Ishikawa (cell line): ENCODE results near the gene NUDT14.

Experiments used
- CEBPB ChIP-seq: IDR thresholded peaks from 2 replicates; pipeline ENCODE4 v1.6.1; 2012
- EGR1 ChIP-seq: IDR thresholded peaks from 2 replicates; pipeline ENCODE4 v1.6.1; 2012
- EP300 ChIP-seq: IDR thresholded peaks from 2 replicates; pipeline ENCODE4 v1.6.1; 2012; ENCODE audit warnings: borderline replicate concordance
- FOXM1 ChIP-seq: IDR thresholded peaks from 2 replicates; pipeline ENCODE4 v1.6.1; 2012; ENCODE audit warnings: low read depth, borderline replicate concordance
- RAD21 ChIP-seq: IDR thresholded peaks from 2 replicates; pipeline ENCODE4 v1.6.1; 2012; ENCODE audit warnings: low read depth
- TAF1 ChIP-seq: IDR thresholded peaks from 2 replicates; pipeline ENCODE4 v1.6.1; 2012; ENCODE audit warnings: low read depth, mild to moderate bottlenecking
- TCF12 ChIP-seq: IDR thresholded peaks from 2 replicates; pipeline ENCODE4 v1.6.1; 2012; ENCODE audit warnings: low read depth
- TEAD4 ChIP-seq: IDR thresholded peaks from 2 replicates; pipeline ENCODE4 v1.6.1; 2012
- YY1 ChIP-seq: IDR thresholded peaks from 2 replicates; pipeline ENCODE4 v1.6.1; 2012; ENCODE audit warnings: low read depth
- TF ChIP-seq, protein P1 (sequence below): IDR thresholded peaks from 2 replicates; pipeline ENCODE4 v1.6.1; 2012; ENCODE audit warnings: low read depth, mild to moderate bottlenecking
- TF ChIP-seq, protein P2 (sequence below): IDR thresholded peaks from 2 replicates; pipeline ENCODE4 v1.6.1; 2012

DNA sequence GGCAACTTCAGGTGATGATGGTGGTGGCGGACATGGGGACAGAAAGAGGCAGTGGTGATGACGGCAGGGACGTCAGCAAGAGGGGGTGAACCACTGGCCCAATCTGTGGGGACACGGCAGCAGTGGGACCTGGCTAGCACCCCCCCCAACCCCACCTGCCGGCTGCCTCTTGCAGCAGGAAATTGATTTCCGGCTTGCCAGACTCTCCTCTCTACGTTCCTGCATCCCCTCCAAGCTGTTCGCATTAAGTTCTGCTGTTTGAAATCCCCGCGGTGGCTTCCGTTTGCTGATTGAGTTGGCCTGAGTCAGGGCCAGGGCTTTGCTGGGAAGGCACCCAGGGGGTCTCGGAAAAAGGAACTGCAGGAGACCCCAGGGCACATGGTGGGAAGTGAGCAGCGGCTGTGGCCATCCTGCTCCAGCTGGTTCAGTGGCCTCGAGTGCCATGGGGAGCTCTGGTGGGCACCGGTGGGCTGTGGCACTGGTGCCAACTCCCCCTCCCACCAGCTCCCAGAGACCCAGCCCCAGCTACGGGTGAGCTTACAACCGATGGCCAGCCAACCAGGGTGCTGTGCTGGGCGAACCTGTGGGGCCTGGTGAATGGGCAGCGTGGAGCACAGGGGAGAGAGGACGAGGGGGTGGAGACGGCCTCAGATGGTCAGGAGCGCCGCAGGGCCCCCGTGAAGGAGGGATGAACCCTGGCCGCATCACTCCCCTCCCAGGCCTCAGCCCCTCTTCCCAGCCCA lies 14.6 kb upstream of the NUDT14 start:
- TF ChIP-seq EGR1 = no peak
- TF ChIP-seq FOXM1 = no peak
- TF ChIP-seq RAD21 = no peak
- no peak for TF ChIP-seq EP300
- TF ChIP-seq, protein P1, sequence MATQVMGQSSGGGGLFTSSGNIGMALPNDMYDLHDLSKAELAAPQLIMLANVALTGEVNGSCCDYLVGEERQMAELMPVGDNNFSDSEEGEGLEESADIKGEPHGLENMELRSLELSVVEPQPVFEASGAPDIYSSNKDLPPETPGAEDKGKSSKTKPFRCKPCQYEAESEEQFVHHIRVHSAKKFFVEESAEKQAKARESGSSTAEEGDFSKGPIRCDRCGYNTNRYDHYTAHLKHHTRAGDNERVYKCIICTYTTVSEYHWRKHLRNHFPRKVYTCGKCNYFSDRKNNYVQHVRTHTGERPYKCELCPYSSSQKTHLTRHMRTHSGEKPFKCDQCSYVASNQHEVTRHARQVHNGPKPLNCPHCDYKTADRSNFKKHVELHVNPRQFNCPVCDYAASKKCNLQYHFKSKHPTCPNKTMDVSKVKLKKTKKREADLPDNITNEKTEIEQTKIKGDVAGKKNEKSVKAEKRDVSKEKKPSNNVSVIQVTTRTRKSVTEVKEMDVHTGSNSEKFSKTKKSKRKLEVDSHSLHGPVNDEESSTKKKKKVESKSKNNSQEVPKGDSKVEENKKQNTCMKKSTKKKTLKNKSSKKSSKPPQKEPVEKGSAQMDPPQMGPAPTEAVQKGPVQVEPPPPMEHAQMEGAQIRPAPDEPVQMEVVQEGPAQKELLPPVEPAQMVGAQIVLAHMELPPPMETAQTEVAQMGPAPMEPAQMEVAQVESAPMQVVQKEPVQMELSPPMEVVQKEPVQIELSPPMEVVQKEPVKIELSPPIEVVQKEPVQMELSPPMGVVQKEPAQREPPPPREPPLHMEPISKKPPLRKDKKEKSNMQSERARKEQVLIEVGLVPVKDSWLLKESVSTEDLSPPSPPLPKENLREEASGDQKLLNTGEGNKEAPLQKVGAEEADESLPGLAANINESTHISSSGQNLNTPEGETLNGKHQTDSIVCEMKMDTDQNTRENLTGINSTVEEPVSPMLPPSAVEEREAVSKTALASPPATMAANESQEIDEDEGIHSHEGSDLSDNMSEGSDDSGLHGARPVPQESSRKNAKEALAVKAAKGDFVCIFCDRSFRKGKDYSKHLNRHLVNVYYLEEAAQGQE = no peak
- TF ChIP-seq TAF1 = no peak
- TF ChIP-seq CEBPB = no peak
- TF ChIP-seq TEAD4 = no peak
- TF ChIP-seq, protein P2, sequence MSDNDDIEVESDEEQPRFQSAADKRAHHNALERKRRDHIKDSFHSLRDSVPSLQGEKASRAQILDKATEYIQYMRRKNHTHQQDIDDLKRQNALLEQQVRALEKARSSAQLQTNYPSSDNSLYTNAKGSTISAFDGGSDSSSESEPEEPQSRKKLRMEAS = no peak
- TF ChIP-seq YY1 = no peak
- no peak for TF ChIP-seq TCF12
